H9 (cell line): Measurements from ENCODE around the gene KRTAP2-2. TPM values are rescaled to one million over a fixed set of nuclear protein-coding genes. Genes with fewer than 3 reads are reported as not detected.

Experiments
- DNase-seq: peaks from one replicate; pipeline ENCODE4 v3.0.0-alpha.2; 2017
- H2AFZ ChIP-seq: one replicate; pipeline ENCODE4 v1.6.1; 2013; ENCODE audit warnings: mild to moderate bottlenecking, low read length, control low read depth, moderate library complexity
- H2AK5ac ChIP-seq: 2 replicates; pipeline ENCODE4 v1.6.1; 2013; ENCODE audit warnings: low read length, control low read depth, mixed read lengths; ENCODE audit not compliant: insufficient read length
- H2BK120ac ChIP-seq: one replicate; pipeline ENCODE4 v1.6.1; 2013; ENCODE audit warnings: low read depth, mild to moderate bottlenecking, low read length, control low read depth, inconsistent platforms; ENCODE audit not compliant: poor library complexity, severe bottlenecking
- H2BK12ac ChIP-seq: 2 replicates; pipeline ENCODE4 v1.6.1; 2013; ENCODE audit warnings: low read length, control low read depth, mixed read lengths, low read depth; ENCODE audit not compliant: insufficient read length
- H2BK15ac ChIP-seq: 2 replicates; pipeline ENCODE4 v1.6.1; 2013; ENCODE audit warnings: low read depth, low read length, control low read depth
- H2BK20ac ChIP-seq: one replicate; pipeline ENCODE4 v1.6.1; 2013; ENCODE audit warnings: low read depth, mild to moderate bottlenecking, low read length, control low read depth, inconsistent platforms; ENCODE audit not compliant: poor library complexity, severe bottlenecking
- H2BK5ac ChIP-seq: 2 replicates; pipeline ENCODE4 v1.6.1; 2013; ENCODE audit warnings: low read length, control low read depth, mixed read lengths; ENCODE audit not compliant: insufficient read length
- H3K14ac ChIP-seq: 2 replicates; pipeline ENCODE4 v1.6.1; 2013; ENCODE audit warnings: low read length, control low read depth; ENCODE audit not compliant: insufficient read depth
- H3K18ac ChIP-seq: 2 replicates; pipeline ENCODE4 v1.6.1; 2013; ENCODE audit warnings: low read depth, mild to moderate bottlenecking, mixed read lengths, low read length, control low read depth; ENCODE audit not compliant: insufficient read length
- H3K23ac ChIP-seq: 2 replicates; pipeline ENCODE4 v1.6.1; 2013; ENCODE audit warnings: low read length, control low read depth, mixed read lengths, low read depth; ENCODE audit not compliant: insufficient read length
- H3K23me2 ChIP-seq: 2 replicates; pipeline ENCODE4 v1.6.1; 2013; ENCODE audit warnings: low read depth, mild to moderate bottlenecking, mixed read lengths, low read length, control low read depth; ENCODE audit not compliant: insufficient read length, poor library complexity, severe bottlenecking
- H3K27ac ChIP-seq: 2 replicates; pipeline ENCODE4 v1.5.1; 2013; ENCODE audit warnings: low read length, control low read depth, mixed read lengths, low read depth; ENCODE audit not compliant: insufficient read length
- H3K27me3 ChIP-seq: 2 replicates; pipeline ENCODE4 v1.6.1; 2013; ENCODE audit warnings: low read length, control low read depth, inconsistent platforms; ENCODE audit not compliant: insufficient read depth
- H3K4ac ChIP-seq: 2 replicates; pipeline ENCODE4 v1.6.1; 2013; ENCODE audit warnings: low read depth, mild to moderate bottlenecking, control low read depth, inconsistent platforms, low read length, moderate library complexity
- H3K4me1 ChIP-seq: 2 replicates; pipeline ENCODE4 v1.6.1; 2013; ENCODE audit warnings: low read length, control low read depth, inconsistent platforms; ENCODE audit not compliant: insufficient read depth
- H3K4me2 ChIP-seq: 2 replicates; pipeline ENCODE4 v1.6.1; 2013; ENCODE audit warnings: low read length, control low read depth, mixed read lengths; ENCODE audit not compliant: insufficient read length, insufficient read depth
- H3K56ac ChIP-seq: 2 replicates; pipeline ENCODE4 v1.6.1; 2013; ENCODE audit warnings: low read depth, mild to moderate bottlenecking, mixed read lengths, low read length, control low read depth; ENCODE audit not compliant: insufficient read length
- H3K79me1 ChIP-seq: 2 replicates; pipeline ENCODE4 v1.6.1; 2013; ENCODE audit warnings: low read depth, mild to moderate bottlenecking, moderate library complexity, low read length, control low read depth, inconsistent platforms; ENCODE audit not compliant: insufficient read depth, poor library complexity, severe bottlenecking
- H3K79me2 ChIP-seq: 2 replicates; pipeline ENCODE4 v1.6.1; 2013; ENCODE audit warnings: low read length, control low read depth, inconsistent platforms; ENCODE audit not compliant: insufficient read depth
- H3K9ac ChIP-seq: 2 replicates; pipeline ENCODE4 v1.6.1; 2013; ENCODE audit warnings: low read length, control low read depth, mixed read lengths; ENCODE audit not compliant: insufficient read length; ENCODE audit errors: extremely low read depth
- H3K9me3 ChIP-seq: one replicate; pipeline ENCODE4 v1.6.1; 2013; ENCODE audit warnings: low read depth, low read length, inconsistent platforms; ENCODE audit not compliant: control insufficient read depth
- H3T11ph ChIP-seq: one replicate; pipeline ENCODE4 v1.6.1; 2013; ENCODE audit warnings: mild to moderate bottlenecking, low read length, control low read depth, inconsistent platforms
- H4K20me1 ChIP-seq: one replicate; pipeline ENCODE4 v1.6.1; 2013; ENCODE audit not compliant: control insufficient read depth, insufficient read length, insufficient read depth
- H4K5ac ChIP-seq: 2 replicates; pipeline ENCODE4 v1.6.1; 2013; ENCODE audit warnings: low read depth, mild to moderate bottlenecking, mixed read lengths, low read length, control low read depth; ENCODE audit not compliant: insufficient read length
- H4K8ac ChIP-seq: replicated peaks from 2 replicates; pipeline ENCODE4 v1.6.1; 2013; ENCODE audit warnings: low read length, control low read depth, mixed read lengths, low read depth; ENCODE audit not compliant: insufficient read length
- H4K91ac ChIP-seq: 2 replicates; pipeline ENCODE4 v1.6.1; 2013; ENCODE audit warnings: low read depth, mild to moderate bottlenecking, moderate library complexity, mixed read lengths, low read length, control low read depth; ENCODE audit not compliant: insufficient read length
- H3K27ac Mint-ChIP-seq, 3 experiments: 2 replicates in 2 of 3; 3 replicates in 1 of 3; pipeline ENCODE4 v1.8.0; 2020 to 2021; ENCODE audit warnings: mixed read lengths in 3 of 3, mild to moderate bottlenecking in 1 of 3, moderate library complexity in 1 of 3
- H3K27me3 Mint-ChIP-seq: 2 replicates; pipeline ENCODE4 v1.8.0; 2021; ENCODE audit warnings: low read depth, mild to moderate bottlenecking, moderate library complexity, mixed read lengths
- H3K36me3 Mint-ChIP-seq, 3 experiments: 2 replicates in 2 of 3; 3 replicates in 1 of 3; pipeline ENCODE4 v1.8.0; 2020 to 2021; ENCODE audit warnings: low read depth in 3 of 3, mixed read lengths in 3 of 3; ENCODE audit not compliant: insufficient read depth in 1 of 3
- H3K4me1 Mint-ChIP-seq, 2 experiments: 2 replicates each; pipeline ENCODE4 v1.8.0; 2020; ENCODE audit warnings: mixed read lengths in 2 of 2
- H3K4me3 Mint-ChIP-seq, 2 experiments: 2 replicates in 1 of 2; 3 replicates in 1 of 2; pipeline ENCODE4 v1.8.0; 2020 to 2021; ENCODE audit warnings: mild to moderate bottlenecking in 2 of 2, mixed read lengths in 2 of 2, moderate library complexity in 1 of 2
- H3K9me3 Mint-ChIP-seq, 2 experiments: 2 replicates in 1 of 2; 3 replicates in 1 of 2; pipeline ENCODE4 v1.8.0; 2020; ENCODE audit warnings: mild to moderate bottlenecking in 2 of 2, mixed read lengths in 2 of 2, moderate library complexity in 1 of 2
- WGBS: extraction: QIAGEN DNeasy Blood & Tissue Kit; methylation state at CpG from one replicate; pipeline ENCODE4 v1.1.7; 2013; ENCODE audit warnings: missing lambda C conversion rate, low lambda C conversion rate, mixed read lengths; ENCODE audit not compliant: insufficient read length; ENCODE audit errors: extremely low coverage; 5-methylcytosine and 5-hydroxymethylcytosine counted together
- total RNA-seq: library from RNA; stranded (reverse); gene quantifications from 2 replicates; pipeline ENCODE4 v1.2.1, GENCODE V29; 2021
- TF ChIP-seq, protein P1 (sequence below): fragments of 200-600 bp; sonication (generic); conservative IDR thresholded peaks from 3 replicates; pipeline ENCODE4 v1.8.0; 2021; ENCODE audit warnings: antibody characterized with exemption, mild to moderate bottlenecking

The KRTAP2-2 gene
- total RNA-seq, 1 experiment from 2014 or later, result not detected

DNA sequence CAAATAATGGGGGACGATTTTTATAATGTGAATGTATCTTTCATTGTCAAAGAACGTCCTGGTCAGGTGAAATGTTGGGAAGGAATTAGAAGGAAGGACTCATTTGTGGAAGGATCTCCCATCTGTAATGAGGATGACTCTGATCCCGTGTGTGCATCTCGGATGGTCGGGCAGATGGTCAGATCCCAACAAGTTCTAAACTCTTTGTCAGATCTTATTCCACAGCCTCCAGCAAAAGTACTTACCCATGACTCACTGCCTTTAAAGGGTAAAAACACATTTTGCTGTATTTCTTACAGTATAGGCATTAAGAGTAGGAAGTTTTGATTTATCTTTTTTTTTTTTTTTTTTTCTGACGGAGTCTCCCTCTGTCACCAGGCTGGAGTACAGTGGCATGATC lies 43.5 kb upstream of the KRTAP2-2 start:
- Histone ChIP-seq H2BK120ac (no peak overlapping the region), H3K56ac (no peak overlapping the region), H2BK20ac (no peak overlapping the region), H3K79me2 (no peaks in the 10 kb centered on the region), H3K4ac (no peak overlapping the region), H3K23me2 (no peaks in the 10 kb centered on the region), H3K23ac (no peak overlapping the region), H3K79me1 (no peaks in the 10 kb centered on the region), H3K27me3 (no peaks in the 10 kb centered on the region), H3K4me1 (no peaks in the 10 kb centered on the region), H3K4me2 (no peak overlapping the region), H3K18ac (no peak overlapping the region), H3K14ac (no peak overlapping the region), H2AK5ac (no peak overlapping the region), H4K8ac (no peak overlapping the region), H4K91ac (no peak overlapping the region), H3K27ac (no peak overlapping the region), H2BK5ac (no peak overlapping the region), H2BK15ac (no peak overlapping the region), H3K9ac (no peak overlapping the region), H4K5ac (no peak overlapping the region), H3T11ph (no peak overlapping the region), H2AFZ (no peak overlapping the region), H2BK12ac (no peak overlapping the region), H4K20me1 (no peaks in the 10 kb centered on the region), H3K9me3 (no peaks in the 10 kb centered on the region)
- Mint-ChIP-seq H3K27me3 (peaks cover 1% of the 10 kb centered on the region; the same call in 1 of the 2 replicates), H3K4me1 (peaks cover 31 to 38% of the 10 kb centered on the region in 2 experiments), H3K4me3 (no peak overlapping the region), H3K36me3 (peaks cover 0 to 10% (median 3%) of the 10 kb centered on the region in 3 experiments; a peak in 3 of 7 replicates), H3K27ac (no peak overlapping the region), H3K9me3 (peaks cover 4 to 11% of the 10 kb centered on the region in 2 experiments; a peak in 4 of 5 replicates)
- WGBS, result no CpG with 5 or more reads among the region's 6 CpGs
- TF ChIP-seq, protein P1, sequence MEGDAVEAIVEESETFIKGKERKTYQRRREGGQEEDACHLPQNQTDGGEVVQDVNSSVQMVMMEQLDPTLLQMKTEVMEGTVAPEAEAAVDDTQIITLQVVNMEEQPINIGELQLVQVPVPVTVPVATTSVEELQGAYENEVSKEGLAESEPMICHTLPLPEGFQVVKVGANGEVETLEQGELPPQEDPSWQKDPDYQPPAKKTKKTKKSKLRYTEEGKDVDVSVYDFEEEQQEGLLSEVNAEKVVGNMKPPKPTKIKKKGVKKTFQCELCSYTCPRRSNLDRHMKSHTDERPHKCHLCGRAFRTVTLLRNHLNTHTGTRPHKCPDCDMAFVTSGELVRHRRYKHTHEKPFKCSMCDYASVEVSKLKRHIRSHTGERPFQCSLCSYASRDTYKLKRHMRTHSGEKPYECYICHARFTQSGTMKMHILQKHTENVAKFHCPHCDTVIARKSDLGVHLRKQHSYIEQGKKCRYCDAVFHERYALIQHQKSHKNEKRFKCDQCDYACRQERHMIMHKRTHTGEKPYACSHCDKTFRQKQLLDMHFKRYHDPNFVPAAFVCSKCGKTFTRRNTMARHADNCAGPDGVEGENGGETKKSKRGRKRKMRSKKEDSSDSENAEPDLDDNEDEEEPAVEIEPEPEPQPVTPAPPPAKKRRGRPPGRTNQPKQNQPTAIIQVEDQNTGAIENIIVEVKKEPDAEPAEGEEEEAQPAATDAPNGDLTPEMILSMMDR, result no peak
- DNase-seq, result no peak
